PFSK-1 (cell line): Measurements from ENCODE around the gene SFXN2.

Experiments used
- FOXP2 ChIP-seq: optimal IDR thresholded peaks from 2 replicates; pipeline ENCODE3; 2011; ENCODE audit warnings: borderline replicate concordance, control low read depth, inconsistent platforms; ENCODE audit not compliant: insufficient read depth; ENCODE audit errors: extremely low read length, extremely low read depth
- POLR2AphosphoS5 ChIP-seq: IDR thresholded peaks from 2 replicates; pipeline ENCODE4 v1.6.1; 2012; ENCODE audit warnings: low read depth, mild to moderate bottlenecking, control low read depth, low read length, moderate library complexity
- REST ChIP-seq, 2 experiments: IDR thresholded peaks; 2 replicates each; pipeline versions ENCODE4 v1.6.1 to v1.8.0; 2011 to 2012; ENCODE audit warnings: low read depth in 2 of 2, low read length in 2 of 2, control low read depth in 1 of 2, inconsistent platforms in 1 of 2, mild to moderate bottlenecking in 1 of 2, moderate library complexity in 1 of 2; ENCODE audit not compliant: insufficient read depth in 1 of 2
- SIN3A ChIP-seq: IDR thresholded peaks from 2 replicates; pipeline ENCODE4 v1.6.1; 2012; ENCODE audit warnings: mild to moderate bottlenecking, low read length, moderate library complexity, borderline replicate concordance; ENCODE audit not compliant: insufficient read depth
- TAF1 ChIP-seq: IDR thresholded peaks from 2 replicates; pipeline ENCODE4 v1.6.1; 2012; ENCODE audit warnings: low read length, control low read depth, borderline replicate concordance; ENCODE audit not compliant: insufficient read depth

SFXN2 gene

GRCh38 chr10:102752266-102752930 lies 38.0 kb downstream of the SFXN2 start:
- TF ChIP-seq POLR2AphosphoS5, result no peak
- TF ChIP-seq TAF1, result no peak
- TF ChIP-seq SIN3A, result no peak
- no peak for TF ChIP-seq FOXP2
- no peak for TF ChIP-seq REST (IDR thresholded peaks at IDR 0.05; ENCODE audit: insufficient read depth in 1 of 2, low read depth in 2 of 2, low read length in 2 of 2)

DNA sequence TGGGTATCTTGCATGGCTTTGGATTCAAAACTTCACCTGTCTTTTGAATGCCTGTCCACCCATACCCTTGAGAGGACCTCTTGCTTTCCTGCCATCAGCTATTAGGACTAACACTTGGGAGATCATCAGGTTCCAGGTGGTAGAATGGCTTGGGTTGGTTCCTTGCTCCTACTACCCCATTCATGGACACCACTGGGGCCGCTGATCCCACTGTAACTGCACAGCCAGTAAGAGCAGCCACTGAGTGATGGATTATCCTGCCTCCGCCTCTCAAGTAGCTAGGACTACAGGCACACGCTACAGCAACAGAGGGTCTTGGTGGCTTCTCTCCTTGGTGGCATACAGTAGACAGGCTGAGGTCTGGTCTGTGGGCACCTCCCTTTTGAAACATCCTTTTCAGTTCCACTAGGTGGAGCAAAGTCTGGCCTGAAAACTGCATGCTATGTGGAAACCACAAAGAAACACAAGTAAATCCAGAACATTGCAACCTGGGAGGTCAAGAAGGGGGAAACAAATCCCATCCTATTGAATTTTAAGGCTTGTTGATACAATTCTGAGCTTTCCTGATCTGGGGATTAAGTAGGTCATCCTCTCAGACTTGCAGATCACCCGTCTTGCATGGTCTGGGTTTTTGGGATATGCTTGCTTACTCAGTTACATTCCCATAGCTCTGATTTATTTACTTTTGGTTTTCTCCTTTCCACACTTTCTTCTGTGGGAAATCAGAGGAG lies 38.7 kb downstream of the SFXN2 start:
- TF ChIP-seq TAF1 (no peak), FOXP2 (no peak), SIN3A (no peak), REST (IDR thresholded peaks at IDR 0.05; ENCODE audit: insufficient read depth in 1 of 2, low read depth in 2 of 2, low read length in 2 of 2) (no peak), POLR2AphosphoS5 (no peak)

- no peak for TF ChIP-seq SIN3A
- TF ChIP-seq FOXP2, result no peak
- TF ChIP-seq REST (IDR thresholded peaks at IDR 0.05; ENCODE audit: insufficient read depth in 1 of 2, low read depth in 2 of 2, low read length in 2 of 2), result no peak
- TF ChIP-seq TAF1, result no peak
- TF ChIP-seq POLR2AphosphoS5, result no peak
Observed at GRCh38 chr10:102753718-102754117, 39.3 kb downstream of the SFXN2 start.

DNA sequence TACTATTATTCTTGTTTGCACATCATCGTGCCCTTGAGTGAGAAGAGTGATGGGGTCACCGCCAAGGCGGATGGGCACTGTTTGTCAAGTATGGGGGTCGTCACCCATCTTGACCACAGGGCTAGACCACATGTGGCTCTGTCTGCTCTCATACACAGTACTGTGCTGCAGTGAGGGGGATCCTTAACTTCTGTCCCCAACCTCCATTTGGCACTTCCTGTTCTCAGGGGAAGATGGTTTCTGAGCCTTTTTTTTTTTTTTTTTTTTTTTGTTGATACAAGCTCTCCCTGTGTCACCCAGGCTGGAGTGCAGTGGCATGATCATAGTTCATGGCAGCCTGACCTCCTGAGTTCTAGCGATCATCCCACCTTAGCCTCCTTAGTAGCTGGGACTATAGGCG lies 42.9 kb downstream of the SFXN2 start:
- no peak for TF ChIP-seq FOXP2

DNA sequence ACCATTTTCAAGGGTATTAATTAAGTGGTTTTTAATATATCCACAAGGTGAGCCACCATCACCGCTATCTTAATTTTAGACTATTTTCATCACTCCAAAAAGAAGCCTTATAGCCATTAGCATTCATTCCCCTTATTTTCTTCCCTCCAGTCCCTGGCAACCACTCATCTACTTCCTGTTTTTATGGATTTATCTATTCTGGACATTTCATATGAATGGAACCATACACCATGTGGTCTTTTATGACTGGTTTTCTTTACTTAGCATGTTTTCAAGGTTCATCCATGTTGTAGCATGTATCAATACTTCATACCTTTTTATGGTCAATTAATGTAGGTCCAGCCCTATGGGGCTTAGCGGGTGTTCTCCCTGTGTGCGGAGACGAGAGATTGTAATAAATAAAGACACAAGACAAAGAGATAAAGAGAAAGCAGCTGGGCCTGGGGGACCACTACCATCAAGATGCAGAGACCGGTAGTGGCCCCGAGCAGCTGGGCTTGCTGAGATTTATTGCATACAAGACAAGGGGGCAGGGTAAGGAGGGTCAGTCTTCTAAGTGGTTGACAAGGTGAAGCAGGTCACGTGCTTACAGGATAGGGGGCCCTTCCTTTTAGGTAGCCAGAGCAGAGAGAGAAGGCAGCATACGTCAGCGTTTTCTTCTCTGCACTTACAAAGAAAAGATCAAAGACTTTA lies 44.0 kb downstream of the SFXN2 start:
- TF ChIP-seq REST (IDR thresholded peaks at IDR 0.05; ENCODE audit: insufficient read depth in 1 of 2, low read depth in 2 of 2, low read length in 2 of 2) (no peak), TAF1 (no peak), SIN3A (no peak), FOXP2 (no peak), POLR2AphosphoS5 (no peak)
